K562 (cell line): ENCODE measurements around the gene SNX18. TPM values are rescaled to one million over a fixed set of nuclear protein-coding genes. Genes with fewer than 3 reads are reported as not detected.
"Not testable (repeated sequence)": the region's sequence is repeated elsewhere in the genome, so short reads cannot be mapped to it uniquely, and the experiment has no call there.

Source experiments
- ATAC-seq: fragments of 200-7000 bp; cut with Tn5 transposase; 3 replicates; pipeline ENCODE4 v1.9.1; 2020; ENCODE audit warnings: moderate library complexity
- BruUV-seq: library from RNA; stranded (reverse); fragments of 400-500 nt; replicated peaks from 2 replicates; lab custom pipeline; 2021; lab: Mats Ljungman, UMichigan
- CTCF ChIA-PET: fragments of 300-600 bp; formaldehyde crosslinking; extraction: SDS; loops from one replicate; lab custom pipeline; 2021; ENCODE audit warnings: low intra/inter-chr PET ratio; lab: Yijun Ruan, JAX
- POLR2A ChIA-PET: fragments of 300-600, 350-650 bp; sonication (Branson Sonifier 250); formaldehyde crosslinking; extraction: SDS; loops from one replicate; lab custom pipeline; 2021; ENCODE audit warnings: antibody characterized with exemption, inconsistent platforms; lab: Yijun Ruan, JAX
- DNase-seq, 4 experiments: peaks; one replicate each; pipeline versions ENCODE4 v3.0.0 to v3.0.0-alpha.2; 2011 to 2018; ENCODE audit warnings: low spot score in 3 of 4, mixed read lengths in 3 of 4; ENCODE audit errors: extremely low read depth in 1 of 4
- FAIRE-seq: peaks from 2 replicates; lab custom pipeline; 2011; peaks lifted over from hg19 to GRCh38; lab: Jason Lieb, UNC
- H2AFZ ChIP-seq: 2 replicates; pipeline ENCODE4 v1.6.0; 2011; ENCODE audit warnings: low read depth, low read length, control low read depth, inconsistent platforms
- H3K27ac ChIP-seq: fragments of 200-600 bp; 3 replicates; pipeline ENCODE4 v1.8.0; 2011; ENCODE audit warnings: low read depth, mild to moderate bottlenecking, control low read depth, inconsistent platforms, low read length, moderate library complexity, mixed read lengths; ENCODE audit errors: extremely low read depth
- H3K27me3 ChIP-seq, 2 experiments: fragments of 300-600 bp in 1 of 2; 2 replicates in 1 of 2; 3 replicates in 1 of 2; pipeline versions ENCODE4 v1.6.0 to v1.8.0; 2011; ENCODE audit warnings: inconsistent platforms in 2 of 2, low read length in 2 of 2, mild to moderate bottlenecking in 1 of 2, mixed read lengths in 1 of 2, moderate library complexity in 1 of 2; ENCODE audit not compliant: control insufficient read depth in 2 of 2, insufficient read depth in 2 of 2
- H3K36me3 ChIP-seq: fragments of 300-600 bp; 3 replicates; pipeline ENCODE4 v1.8.0; 2011; ENCODE audit warnings: mild to moderate bottlenecking, low read length, inconsistent platforms; ENCODE audit not compliant: control insufficient read depth, insufficient read depth
- H3K4me1 ChIP-seq, 2 experiments: fragments of 200-600 bp in 1 of 2; replicated peaks in 1 of 2; 2 replicates in 1 of 2; 3 replicates in 1 of 2; pipeline versions ENCODE4 v1.5.1 to v1.8.0; 2011; ENCODE audit warnings: inconsistent platforms in 2 of 2, low read length in 2 of 2, mild to moderate bottlenecking in 1 of 2, mixed read lengths in 1 of 2, moderate library complexity in 1 of 2; ENCODE audit not compliant: control insufficient read depth in 2 of 2, insufficient read depth in 2 of 2
- H3K4me2 ChIP-seq: 2 replicates; pipeline ENCODE4 v1.6.1; 2011; ENCODE audit warnings: low read length, control low read depth, inconsistent platforms, mixed read lengths; ENCODE audit not compliant: insufficient read depth
- H3K4me3 ChIP-seq: fragments of 200-600 bp; sonication (generic), shearing (Covaris generic); 2 replicates; pipeline ENCODE4 v1.5.1; 2016; ENCODE audit warnings: control low read depth, inconsistent platforms
- H3K79me2 ChIP-seq: fragments of 200-600 bp; 3 replicates; pipeline ENCODE4 v1.8.0; 2011; ENCODE audit warnings: low read length, inconsistent platforms; ENCODE audit not compliant: control insufficient read depth, insufficient read depth
- H3K9ac ChIP-seq, 2 experiments: 2 replicates each; pipeline versions ENCODE4 v1.6.0 to v1.6.1; 2011; ENCODE audit warnings: low read depth in 2 of 2, low read length in 2 of 2, control low read depth in 1 of 2, inconsistent platforms in 1 of 2, mild to moderate bottlenecking in 1 of 2, mixed read lengths in 1 of 2; ENCODE audit not compliant: insufficient read depth in 1 of 2
- H3K9me1 ChIP-seq: one replicate; pipeline ENCODE4 v1.6.0; 2011; ENCODE audit warnings: inconsistent platforms, mild to moderate bottlenecking, low read length, moderate library complexity; ENCODE audit not compliant: control insufficient read depth, insufficient read depth
- H3K9me3 ChIP-seq: replicated peaks from 2 replicates; pipeline ENCODE4 v1.5.1; 2011; ENCODE audit warnings: low read depth, low read length, inconsistent platforms; ENCODE audit not compliant: control insufficient read depth, insufficient read depth
- H4K20me1 ChIP-seq: replicated peaks from 2 replicates; pipeline ENCODE4 v1.6.1; 2011; ENCODE audit warnings: low read length, inconsistent platforms, mixed read lengths; ENCODE audit not compliant: control insufficient read depth, insufficient read depth
- AFF1 ChIP-seq, 2 experiments: fragments of 450-650 bp; IDR thresholded peaks; 2 replicates each; pipeline ENCODE4 v1.6.1; 2018; ENCODE audit warnings: mild to moderate bottlenecking in 2 of 2, low read depth in 1 of 2; ENCODE audit not compliant: partially characterized antibody in 2 of 2
- EZH2 ChIP-seq: IDR thresholded peaks from 2 replicates; pipeline ENCODE4 v1.6.1; 2012; ENCODE audit warnings: low read depth, mild to moderate bottlenecking, inconsistent platforms, low read length, borderline replicate concordance
- FOS ChIP-seq: IDR thresholded peaks from 3 replicates; pipeline ENCODE4 v1.6.1; 2011; ENCODE audit not compliant: insufficient read length; ENCODE audit errors: extremely low read depth
- HIVEP1 ChIP-seq: fragments of 250-450 bp; sonication (Bioruptor Pico); IDR thresholded peaks from 2 replicates; pipeline ENCODE4 v1.4.0; 2020; ENCODE audit warnings: mild to moderate bottlenecking
- KAT2B ChIP-seq: IDR thresholded peaks from one replicate; pipeline ENCODE4 v1.6.1; 2012; ENCODE audit warnings: low read depth, mild to moderate bottlenecking, control low read depth, inconsistent platforms, low read length, moderate library complexity
- NFE2L1 ChIP-seq: fragments of 450-650 bp; IDR thresholded peaks from 2 replicates; pipeline ENCODE4 v1.6.1; 2016; ENCODE audit warnings: missing genetic modification characterization, low read depth, mild to moderate bottlenecking, missing compliant biosample characterization, moderate library complexity, borderline replicate concordance
- SMAD2 ChIP-seq: fragments of 150-350 bp; IDR thresholded peaks from 2 replicates; pipeline ENCODE4 v1.6.1; 2014; ENCODE audit warnings: low read depth, mild to moderate bottlenecking, low read length
- SREBF1 ChIP-seq: fragments of 150-350 bp; IDR thresholded peaks from 2 replicates; pipeline ENCODE4 v1.6.1; 2014; ENCODE audit warnings: antibody characterized with exemption, low read depth, low read length, borderline replicate concordance
- ZNF12 ChIP-seq: sonication (generic); formaldehyde crosslinking; IDR thresholded peaks from 2 replicates; pipeline ENCODE4 v1.4.0; 2020; ENCODE audit warnings: mild to moderate bottlenecking, missing genetic modification reagents
- ZNF232 ChIP-seq: sonication (generic); formaldehyde crosslinking; IDR thresholded peaks from 2 replicates; pipeline ENCODE4 v1.8.0; 2022; ENCODE audit warnings: mild to moderate bottlenecking, missing genetic modification reagents
- ZNF668 ChIP-seq: fragments of 250-450 bp; sonication (Bioruptor Pico); IDR thresholded peaks from 2 replicates; pipeline ENCODE4 v1.8.0; 2022; ENCODE audit warnings: mild to moderate bottlenecking, inconsistent platforms
- ZNF717 ChIP-seq: fragments of 250-450 bp; sonication (Bioruptor Pico); IDR thresholded peaks from 2 replicates; pipeline ENCODE4 v1.5.0; 2021
- WGBS: fragments of 100-300 bp; shearing (Covaris generic); methylation state at CpG from one replicate; pipeline ENCODE4 v1.1.6; 2016; ENCODE audit warnings: low coverage, mixed read lengths; ENCODE audit not compliant: insufficient coverage; ENCODE audit errors: missing lambda C conversion rate; 5-methylcytosine and 5-hydroxymethylcytosine counted together
- in situ Hi-C: fragments of 300-500 bp; cut with MboI; formaldehyde crosslinking; loops from 4 replicates; pipeline ENCODE4 v1.15.0; 2018; ENCODE audit warnings: inconsistent platforms, mixed read lengths
- intact Hi-C: fragments of 100-400 bp; cut with micrococcal nuclease; formaldehyde crosslinking; loops from 2 replicates; pipeline ENCODE4 v1.14.2; 2022
- polyA plus RNA-seq, 8 experiments: library from polyadenylated mRNA; depleted of rRNA in 4 of 8; stranded (reverse) in 5 of 8; unstranded in 3 of 8; fragments of >200 nt; fragmentation: Nextera tagmentation in 2 of 8; fragmentation: Illumina TruSeq in 1 of 8; extraction: Ambion mirVana in 2 of 8; extraction: Trizol in 1 of 8; gene quantifications; 2 replicates each; pipeline versions ENCODE4 v1.2.1 to v1.2.3, GENCODE V29; 2011 to 2014; ENCODE audit warnings: inconsistent platforms in 1 of 8, missing spikeins in 1 of 8
- total RNA-seq, 7 experiments: library from RNA; depleted of rRNA in 6 of 7; stranded (reverse); fragments of >200 nt in 6 of 7; fragmentation: Illumina TruSeq in 2 of 7; extraction: Trizol in 2 of 7; gene quantifications; 2 replicates each; pipeline versions ENCODE4 v1.2.1 to v1.2.3, GENCODE V29; 2011 to 2021; ENCODE audit warnings: low replicate concordance in 1 of 7

The SNX18 gene
- total and polyA plus RNA-seq, 9 of the 15 experiments (the other 6 are each of a cell fraction or from before 2014, with no cell fraction given) = 2.3 to 8.8 (median 6.0) TPM

GRCh38 chr5:54535149-54535844, 17.7 kb downstream of the SNX18 start:
- ATAC-seq = no peak
- ChIA-PET POLR2A (interaction anchor here (0.6 kb wide), 1 partner anchor 77 kb away, joined by 4 read pairs; no protein-coding TSS in a partner anchor), CTCF (no interaction called here)
- no peak overlapping the region for H3K4me2 ChIP-seq
- no peaks in the 10 kb centered on the region for H3K27me3 ChIP-seq
- no peaks in the 10 kb centered on the region for H3K9me1 ChIP-seq
- DNase-seq = no peak
- H3K36me3 ChIP-seq = no peaks in the 10 kb centered on the region
- H4K20me1 ChIP-seq = no peaks in the 10 kb centered on the region; the same call in 1 of the 2 replicates
- FAIRE-seq = no peak
- intact Hi-C loops = no loop called here
- TF ChIP-seq SMAD2 (no peak), ZNF232 (CRISPR knock-in tag) (no peak), SREBF1 (no peak), EZH2 (no peak), FOS (no peak), NFE2L1 (tag) (no peak), AFF1 (IDR thresholded peaks at IDR 0.05; ENCODE audit: low read depth in 1 of 2, partially characterized antibody in 2 of 2) (no peak), KAT2B (no peak), ZNF12 (CRISPR knock-in tag) (no peak), ZNF668 (CRISPR knock-in tag) (no peak), ZNF717 (CRISPR knock-in tag) (no peak), HIVEP1 (CRISPR knock-in tag) (no peak)
- no peak overlapping the region for H3K4me3 ChIP-seq
- no peaks in the 10 kb centered on the region for H3K9me3 ChIP-seq
- H3K27ac ChIP-seq = no peak overlapping the region
- WGBS = 65% methylated on average over 4 of the region's 4 CpGs
- BruUV-seq = no TSS peak
- in situ Hi-C loops = no loop called here
- H3K79me2 ChIP-seq = no peaks in the 10 kb centered on the region
- no peak overlapping the region for H3K9ac ChIP-seq
- H3K4me1 ChIP-seq = peaks cover 0 to 3% of the 10 kb centered on the region in 2 experiments; a peak in 1 of 5 replicates
- H2AFZ ChIP-seq = no peak overlapping the region

GRCh38 chr5:54536375-54536774, 18.8 kb downstream of the SNX18 start:
- H3K27me3 ChIP-seq, H3K27ac ChIP-seq, H3K9me3 ChIP-seq, in situ Hi-C loops, H3K4me3 ChIP-seq, H3K79me2 ChIP-seq, CTCF ChIA-PET, H3K4me1 ChIP-seq, H3K36me3 ChIP-seq, DNase-seq, H3K9me1 ChIP-seq, H4K20me1 ChIP-seq, H3K9ac ChIP-seq, BruUV-seq, H2AFZ ChIP-seq, H3K4me2 ChIP-seq, ATAC-seq, intact Hi-C loops, FAIRE-seq: not testable (repeated sequence)
- WGBS = 82% methylated on average over 3 of the region's 6 CpGs
- POLR2A ChIA-PET = interaction anchor here (2.1 kb wide), 1 partner anchor 12 kb away, joined by 7 read pairs; no protein-coding TSS in a partner anchor
